ENCODE measurements around the gene POTEB.
"Not testable (repeated sequence)": the region's sequence is repeated elsewhere in the genome, so short reads cannot be mapped to it uniquely, and the experiment has no call there.

The POTEB gene

DNA sequence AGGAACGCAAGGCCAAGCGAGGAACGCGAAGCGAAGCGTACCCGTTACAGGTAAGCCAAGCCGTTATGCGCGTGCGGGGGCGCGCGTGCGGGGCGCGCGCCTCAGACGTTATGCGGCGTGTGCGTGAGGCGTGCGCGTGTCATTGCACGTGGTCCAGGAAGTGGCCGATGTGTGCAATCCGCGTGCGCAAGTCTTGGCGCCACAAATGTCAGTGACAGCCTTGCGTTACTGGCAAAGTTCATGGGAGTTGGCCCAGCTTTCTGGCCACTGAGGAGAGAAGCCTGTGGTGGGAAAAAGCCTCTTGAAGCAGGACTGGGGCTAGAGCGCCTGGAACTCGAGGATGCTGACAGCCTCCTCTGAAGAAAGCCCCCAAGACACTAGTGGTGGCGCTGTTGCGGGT lies at the start of gene POTEB:
Gene POTEB, minus strand, starts transcription at position 101 of the 400 bp plus-strand sequence. CDS start 489 bp downstream, outside the sequence.
- not testable (repeated sequence) for DNase-seq

DNA sequence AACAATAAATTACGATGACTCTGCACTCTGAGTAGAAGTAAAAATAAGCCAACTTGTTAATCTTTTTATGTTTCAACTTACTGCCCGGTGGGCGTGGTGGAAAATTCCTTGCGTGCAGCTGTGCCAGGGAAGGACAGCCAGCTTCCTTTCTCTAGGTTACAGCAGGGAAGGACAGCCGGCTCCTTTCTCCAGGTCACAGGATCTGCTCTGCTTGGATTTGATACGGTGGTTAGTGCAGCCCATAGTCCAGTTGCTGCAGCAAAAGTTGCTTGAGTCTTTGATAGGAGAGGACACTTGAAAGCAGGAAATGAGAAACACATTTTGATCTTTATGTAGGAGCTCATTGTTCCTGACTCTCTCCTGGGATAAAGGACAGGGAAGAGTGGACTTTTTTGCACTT lies 13.4 kb upstream of the POTEB start:
- not testable (repeated sequence) for DNase-seq

DNA sequence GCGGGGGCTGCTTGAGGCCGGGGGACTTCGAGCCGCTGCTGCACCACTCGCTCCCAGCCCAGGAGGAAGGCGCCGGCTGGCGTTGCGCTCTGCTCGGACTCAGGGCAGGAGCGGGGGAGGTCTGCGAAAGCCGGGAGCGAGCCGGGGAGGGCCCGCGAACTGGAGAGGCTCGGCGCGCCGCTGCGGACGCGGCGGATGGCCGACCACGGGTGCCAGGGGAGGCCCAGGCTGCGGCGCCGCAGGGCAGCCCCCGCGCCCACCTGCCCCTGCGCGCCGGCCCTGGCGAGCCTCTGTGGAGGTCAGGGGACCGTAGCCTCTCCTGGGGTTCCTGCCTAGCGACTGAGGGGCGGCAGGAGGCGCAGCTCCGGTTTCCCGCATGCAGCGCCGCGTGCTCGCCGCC lies 12.0 kb upstream of the POTEB start:
- DNase-seq = not testable (repeated sequence)

DNA sequence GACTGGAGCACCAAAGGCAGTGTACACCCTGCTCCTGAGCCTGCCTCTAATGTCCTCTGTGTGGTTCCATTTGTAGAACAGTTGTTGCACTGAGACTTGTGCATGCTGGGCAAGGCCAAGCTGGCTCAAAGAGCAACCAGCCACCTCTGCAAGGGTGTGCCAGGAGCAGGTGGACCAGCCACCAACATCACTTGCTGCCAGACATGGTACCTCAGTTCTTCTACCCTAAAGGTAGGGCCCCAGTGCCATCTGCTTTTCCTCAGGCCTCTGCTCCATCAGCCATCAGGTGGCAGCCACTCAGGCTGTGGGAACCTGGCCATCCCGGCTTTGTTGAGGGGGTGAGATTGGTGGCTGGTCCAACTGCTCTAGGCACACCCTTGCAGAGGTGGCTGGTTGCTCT lies 38.7 kb downstream of the POTEB start:
- DNase-seq = not testable (repeated sequence)

Measured in stimulated activated CD4-positive, alpha-beta T cell treated with anti-CD3 and anti-CD28 coated beads, Interleukin-12 subunit alpha, Interleukin-12 subunit beta, amount 100 ng/mL, for 4 hours (primary cell).